Body of pancreas (tissue), 4 donors: ENCODE data around the gene REM2.
A peak's percentile ranks its signal among the peaks of the same experiment; 100 is the strongest.

Experiments used
- CTCF ChIP-seq, 7 experiments: fragments of 450-650 bp in 4 of 7; fragments of 200-600 bp in 3 of 7; sonication (generic) in 3 of 7; IDR thresholded peaks; one replicate each; pipeline ENCODE4 v1.5.1; 2016 to 2019; ENCODE audit warnings: antibody characterized with exemption in 7 of 7
- POLR2A ChIP-seq, 3 donors: fragments of 450-650 bp; IDR thresholded peaks; one replicate each; pipeline ENCODE4 v1.6.1; 2016; ENCODE audit warnings: antibody characterized with exemption in 3 of 3, mild to moderate bottlenecking in 2 of 3

DNA sequence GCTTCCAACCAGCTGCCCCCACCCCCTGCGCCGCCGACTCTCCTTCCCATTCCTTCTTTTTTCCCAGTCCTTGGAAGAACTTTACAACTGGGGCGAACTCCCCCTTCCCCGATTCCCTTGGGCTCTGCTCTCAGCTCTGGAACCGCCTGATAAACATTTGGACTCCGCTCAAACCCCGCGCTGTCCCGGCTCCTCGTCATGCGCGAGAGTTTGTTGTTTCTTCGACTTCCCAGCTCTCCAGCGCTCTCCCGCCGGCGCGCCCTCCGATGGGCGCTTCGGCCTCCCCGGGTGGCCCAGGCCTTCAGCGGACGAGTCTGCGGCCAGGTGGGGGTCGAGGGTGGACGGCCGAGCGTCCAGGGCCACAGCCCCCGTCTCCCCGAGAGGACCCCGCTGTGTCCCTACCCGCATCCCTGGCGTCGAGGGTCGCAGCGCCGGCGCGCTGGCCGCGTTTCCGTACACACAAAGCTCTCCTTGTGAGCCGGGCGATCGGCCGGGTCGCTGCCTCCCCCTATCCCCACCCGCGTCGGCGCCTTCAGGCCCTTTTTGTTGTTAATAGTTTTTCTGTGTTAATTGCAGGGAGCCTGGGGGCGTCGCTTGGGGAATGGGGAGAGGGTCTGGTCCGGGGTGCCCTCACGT, 45.8 kb upstream of the REM2 start:
- peak in 2 of 3 donors; percentile 49 to 65 for TF ChIP-seq POLR2A (IDR thresholded peaks at IDR 0.05)
- no peak for TF ChIP-seq CTCF (IDR thresholded peaks at IDR 0.05)
